Aorta (tissue), 5 donors: Measurements from ENCODE around the gene CADM4. TPM values are rescaled to one million over a fixed set of nuclear protein-coding genes. Genes with fewer than 3 reads are reported as not detected.
A peak's percentile ranks its signal among the peaks of the same experiment; 100 is the strongest.

Experiments
- ATAC-seq: fragments of 200-7000 bp; cut with Tn5 transposase; one replicate; pipeline ENCODE4 v1.9.1; 2022; ENCODE audit warnings: moderate library complexity; ENCODE audit not compliant: low FRiP score
- DNase-seq, 2 donors: peaks; one replicate each; pipeline ENCODE4 v3.0.0-alpha.2; 2020
- H3K27ac ChIP-seq, 2 donors: one replicate each; pipeline ENCODE4 v1.5.1; 2013; ENCODE audit warnings: low read length in 2 of 2, mild to moderate bottlenecking in 2 of 2, moderate library complexity in 2 of 2, control low read depth in 1 of 2, inconsistent platforms in 1 of 2, low read depth in 1 of 2
- H3K27me3 ChIP-seq, 2 donors: one replicate each; pipeline ENCODE4 v1.6.1; 2013; ENCODE audit warnings: control low read depth in 1 of 2, low read length in 1 of 2, mild to moderate bottlenecking in 1 of 2, moderate library complexity in 1 of 2; ENCODE audit not compliant: insufficient read depth in 2 of 2, control insufficient read depth in 1 of 2
- H3K36me3 ChIP-seq, 2 donors: one replicate each; pipeline ENCODE4 v1.6.1; 2013; ENCODE audit warnings: control low read depth in 1 of 2, low read length in 1 of 2, mild to moderate bottlenecking in 1 of 2; ENCODE audit not compliant: insufficient read depth in 2 of 2, control insufficient read depth in 1 of 2
- H3K4me1 ChIP-seq, 2 donors: one replicate each; pipeline ENCODE4 v1.6.1; 2013; ENCODE audit warnings: low read length in 2 of 2, control low read depth in 1 of 2, mild to moderate bottlenecking in 1 of 2, moderate library complexity in 1 of 2; ENCODE audit not compliant: insufficient read depth in 2 of 2, control insufficient read depth in 1 of 2
- H3K4me3 ChIP-seq, 2 donors: one replicate each; pipeline ENCODE4 v1.5.1; 2013; ENCODE audit warnings: low read length in 2 of 2, control low read depth in 1 of 2, mild to moderate bottlenecking in 1 of 2
- H3K9me3 ChIP-seq: one replicate; pipeline ENCODE4 v1.6.1; 2013; ENCODE audit warnings: mild to moderate bottlenecking, low read length; ENCODE audit not compliant: control insufficient read depth
- WGBS, 2 donors: extraction: QIAGEN DNeasy Blood & Tissue Kit; methylation state at CpG; one replicate each; pipeline ENCODE4 v1.1.7; 2013; 5-methylcytosine and 5-hydroxymethylcytosine counted together
- intact Hi-C, 2 donors: fragments of 100-400 bp; cut with DNase I; formaldehyde crosslinking; loops; one replicate each; pipeline versions ENCODE4 v1.14.2 to v1.15.0; 2022
- polyA plus RNA-seq, 2 donors: library from polyadenylated mRNA; stranded (reverse); fragments of 200-250 nt; gene quantifications; one replicate each; pipeline ENCODE4 v1.2.3, GENCODE V29; 2013
- total RNA-seq, 2 donors: library from RNA; stranded (reverse); fragmentation: NEBNext Ultra II Directional; extraction: Animal tissue kit (Norgen Biotek cat#: 25700); gene quantifications; one replicate each; pipeline ENCODE4 v1.2.1, GENCODE V29; 2021
- donor health status: healthy with polysubstance abuse.
- donor health status: Bipolar disorder and iron deficiency.
- donor health status: DM: no; HTN: no; CAD: no.
- donor health status: DM: no; HTN: no; CAD: no.
- donor health status: DM: yes; HTN: yes; CAD: no.

CADM4 gene
- total and polyA plus RNA-seq, 4 donors = 2.9 to 8.1 (median 4.8) TPM

DNA sequence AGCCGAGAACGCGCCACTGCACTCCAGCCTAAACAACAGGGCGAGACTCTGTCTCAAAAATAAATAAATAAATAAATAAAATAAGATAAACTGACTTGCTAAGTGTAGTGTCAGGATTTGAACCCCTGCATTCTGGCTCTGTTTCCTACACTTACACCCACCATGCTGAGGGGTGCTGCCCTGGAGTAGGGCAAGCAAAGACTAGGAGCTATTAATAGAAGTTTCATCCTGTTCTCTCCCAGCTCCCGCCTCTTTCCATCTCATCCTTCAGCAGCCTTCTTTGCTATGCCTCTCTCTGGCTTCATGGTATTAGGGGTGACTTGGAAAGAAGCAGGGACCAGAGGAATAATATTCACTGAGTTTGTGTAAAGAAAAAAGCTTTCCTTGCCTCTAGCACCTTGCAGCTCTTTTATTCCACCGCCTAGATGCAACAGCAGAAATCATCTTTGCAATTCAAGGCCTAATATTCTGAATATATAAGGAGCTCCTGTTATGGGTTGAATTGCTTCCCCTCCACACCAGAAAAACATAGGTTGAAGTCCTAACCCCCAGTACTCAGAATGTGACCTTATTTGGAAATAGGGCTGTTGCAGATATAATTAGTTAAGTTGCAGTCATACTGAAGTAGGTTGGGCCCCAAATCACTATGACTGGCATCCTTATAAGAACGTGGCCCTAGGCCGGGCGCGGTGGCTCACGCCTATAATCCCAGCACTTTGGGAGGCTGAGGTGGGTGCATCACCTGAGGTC lies 39.0 kb upstream of the CADM4 start:
- Histone ChIP-seq H3K4me3 (no peak overlapping the region), H3K27me3 (no peaks in the 10 kb centered on the region), H3K36me3 (no peaks in the 10 kb centered on the region), H3K9me3 (no peaks in the 10 kb centered on the region), H3K27ac (no peak overlapping the region), H3K4me1 (no peaks in the 10 kb centered on the region)
- intact Hi-C loops = no loop called here
- ATAC-seq (no peak), DNase-seq (no peak)
- WGBS, 2 donors = 86 to 89% methylated on average over 11 of the region's 11 CpGs

GRCh38 chr19:43675906-43676305 lies 36.3 kb upstream of the CADM4 start:
- H3K4me1 ChIP-seq = no peaks in the 10 kb centered on the region
- H3K36me3 ChIP-seq = no peaks in the 10 kb centered on the region
- ATAC-seq (no peak), DNase-seq (no peak)
- H3K27ac ChIP-seq = no peak overlapping the region
- no peaks in the 10 kb centered on the region for H3K27me3 ChIP-seq
- H3K9me3 ChIP-seq = no peaks in the 10 kb centered on the region
- intact Hi-C loops = no loop called here
- 89 to 90% methylated on average over 11 of the region's 11 CpGs for WGBS, 2 donors
- H3K4me3 ChIP-seq = no peak overlapping the region

DNA sequence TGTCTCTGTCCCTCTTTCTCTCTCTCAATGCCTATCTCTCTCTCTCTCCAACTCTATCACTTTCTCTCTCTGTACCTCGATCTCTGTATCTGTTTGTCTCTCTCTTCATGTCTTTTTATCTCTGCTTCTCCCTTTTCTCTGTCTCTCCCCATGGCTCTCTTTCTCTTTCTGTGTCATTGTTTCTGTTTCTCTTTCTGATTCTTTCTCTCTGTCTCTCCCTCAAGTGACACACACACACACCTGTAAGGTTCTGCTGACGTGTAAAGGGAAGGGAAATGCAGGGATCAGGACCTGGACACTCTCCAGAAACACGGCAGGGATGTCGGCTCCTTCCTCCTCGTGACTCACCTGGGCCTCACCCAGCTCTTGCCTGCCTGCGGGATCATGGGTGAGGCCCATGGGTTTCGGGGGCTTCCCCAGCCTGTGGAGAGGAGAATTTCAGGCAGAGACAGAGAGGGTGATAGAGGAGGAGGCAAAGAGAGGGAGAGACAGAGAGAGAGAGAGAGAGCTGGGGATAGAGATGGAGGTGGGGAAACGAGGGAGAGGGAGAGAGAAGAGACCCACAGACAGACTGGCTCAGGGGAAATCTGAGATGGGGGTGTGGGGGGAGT lies 35.7 kb upstream of the CADM4 start:
- no peak overlapping the region for H3K27ac ChIP-seq
- no peak for DNase-seq
- no peaks in the 10 kb centered on the region for H3K4me1 ChIP-seq
- intact Hi-C loops = no loop called here
- ATAC-seq = no peak
- H3K9me3 ChIP-seq = no peaks in the 10 kb centered on the region
- no peaks in the 10 kb centered on the region for H3K36me3 ChIP-seq
- 39 to 43% methylated on average over 8 of the region's 8 CpGs for WGBS, 2 donors
- no peak overlapping the region for H3K4me3 ChIP-seq
- H3K27me3 ChIP-seq = no peaks in the 10 kb centered on the region

- no peak overlapping the region for H3K27ac ChIP-seq
- no peaks in the 10 kb centered on the region for H3K27me3 ChIP-seq
- ATAC-seq = no peak
- H3K4me1 ChIP-seq = no peaks in the 10 kb centered on the region
- H3K4me3 ChIP-seq = no peak overlapping the region
- 73 to 85% methylated on average over 3 of the region's 3 CpGs for WGBS, 2 donors
- intact Hi-C loops = no loop called here
- DNase-seq = no peak
- H3K36me3 ChIP-seq = no peaks in the 10 kb centered on the region
- H3K9me3 ChIP-seq = no peaks in the 10 kb centered on the region
Measured at GRCh38 chr19:43674596-43674995, 34.9 kb upstream of the CADM4 start.

DNA sequence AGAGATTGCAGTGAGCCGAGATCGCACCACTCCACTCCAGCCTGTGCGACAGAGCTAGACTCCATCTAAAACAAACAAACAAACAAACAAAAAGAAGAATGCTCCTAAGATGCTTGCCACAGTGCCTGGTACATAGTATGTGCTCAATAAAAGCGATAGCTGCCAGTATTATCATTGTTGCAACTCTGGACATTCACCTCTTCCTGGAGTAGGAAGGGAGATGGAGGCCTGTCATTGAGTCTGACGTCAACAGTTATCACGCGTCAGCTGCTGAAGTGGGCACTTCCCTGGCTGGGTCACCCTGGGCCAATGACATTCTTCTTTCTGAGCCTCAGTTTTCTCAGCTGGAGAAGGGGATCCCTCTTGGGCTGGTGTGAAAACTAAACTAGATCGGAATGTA lies 34.5 kb upstream of the CADM4 start:
- intact Hi-C loops = no loop called here
- no peaks in the 10 kb centered on the region for H3K27me3 ChIP-seq
- H3K4me1 ChIP-seq = no peaks in the 10 kb centered on the region
- DNase-seq (peak in 1 of 2 donors; percentile 69), ATAC-seq (no peak)
- no peaks in the 10 kb centered on the region for H3K36me3 ChIP-seq
- 88 to 89% methylated on average over 8 of the region's 8 CpGs for WGBS, 2 donors
- H3K9me3 ChIP-seq = no peaks in the 10 kb centered on the region
- H3K4me3 ChIP-seq = no peak overlapping the region
- H3K27ac ChIP-seq = no peak overlapping the region

DNA sequence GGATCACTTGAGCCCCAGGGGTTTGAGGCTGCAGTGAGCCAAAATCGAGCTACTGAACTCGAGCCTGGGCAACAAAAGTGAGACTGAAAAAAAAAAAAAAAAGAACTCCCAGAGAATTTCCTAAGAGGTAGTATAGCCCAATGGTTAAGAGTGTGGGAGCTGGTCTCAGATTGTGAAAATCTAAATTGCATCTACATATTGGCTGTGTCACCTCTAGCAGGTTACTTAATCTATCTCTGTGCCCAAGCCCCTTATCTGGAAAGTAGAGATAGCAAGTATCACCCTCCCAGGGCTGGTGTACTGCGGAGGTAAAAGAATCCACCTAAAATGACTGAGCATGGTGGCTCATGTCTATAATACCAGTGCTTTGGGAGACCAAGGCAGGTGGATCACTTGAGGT lies 34.0 kb upstream of the CADM4 start:
- intact Hi-C loops = no loop called here
- Histone ChIP-seq H3K9me3 (no peaks in the 10 kb centered on the region), H3K4me3 (no peak overlapping the region), H3K36me3 (no peaks in the 10 kb centered on the region), H3K27me3 (no peaks in the 10 kb centered on the region), H3K4me1 (no peaks in the 10 kb centered on the region), H3K27ac (no peak overlapping the region)
- no peak for DNase-seq
- 77 to 78% methylated on average over 3 of the region's 3 CpGs for WGBS, 2 donors
- no peak for ATAC-seq

DNA sequence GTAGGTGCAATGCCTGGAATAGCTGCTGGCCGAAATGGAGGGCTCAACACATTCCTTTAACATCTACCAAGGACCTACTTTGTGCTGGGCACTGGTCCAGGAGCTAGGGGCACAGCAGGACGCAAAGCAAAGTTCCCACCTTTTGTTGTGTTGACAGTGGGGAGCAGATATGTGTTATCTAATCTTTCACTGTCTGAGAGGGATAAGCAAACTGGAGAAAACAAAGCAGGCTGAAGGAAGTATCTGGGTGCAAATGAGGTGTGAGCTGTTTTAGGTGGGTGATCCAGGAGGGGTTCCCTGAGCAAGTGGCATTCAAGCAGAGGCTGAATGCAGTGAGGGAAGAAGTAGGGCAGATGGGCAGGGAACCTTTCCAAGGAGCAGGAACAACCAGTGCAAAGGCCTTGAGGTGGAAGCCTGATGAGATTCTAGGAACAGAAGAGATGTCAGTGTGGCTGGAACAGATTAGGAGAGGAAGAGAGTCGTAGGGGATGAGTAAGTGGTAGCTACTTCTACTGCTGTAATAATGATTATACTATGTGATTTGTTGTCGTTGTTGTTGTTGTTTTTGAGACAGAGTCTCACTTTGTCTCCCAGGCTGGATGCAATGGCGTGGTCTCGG lies 32.5 kb upstream of the CADM4 start:
- no peaks in the 10 kb centered on the region for H3K9me3 ChIP-seq
- ATAC-seq (no peak), DNase-seq (no peak)
- WGBS, 2 donors = 53 to 54% methylated on average over 6 of the region's 6 CpGs
- no peaks in the 10 kb centered on the region for H3K27me3 ChIP-seq
- no peaks in the 10 kb centered on the region for H3K36me3 ChIP-seq
- peaks cover 0 to 1% of the 10 kb centered on the region in 2 donors for H3K4me1 ChIP-seq
- H3K4me3 ChIP-seq = no peak overlapping the region
- no peak overlapping the region for H3K27ac ChIP-seq
- intact Hi-C loops = no loop called here

- H3K27me3 ChIP-seq = no peaks in the 10 kb centered on the region
- DNase-seq = peak; percentile 99 to 100
- H3K4me1 ChIP-seq = peaks cover 0 to 1% of the 10 kb centered on the region in 2 donors
- H3K27ac ChIP-seq = peak overlapping the region in 1 of 2 donors; percentile 60
- peak; percentile 96 for ATAC-seq
- peaks cover 0 to 1% of the 10 kb centered on the region in 2 donors for H3K36me3 ChIP-seq
- intact Hi-C loops = loop anchor here (1.0 to 10.0 kb wide), 3 partner anchors 86 to 136 kb away; partner anchors contain the start of genes ZNF575 (in 2 of the 2) and SMG9 (in 1 of the 2)
- no peaks in the 10 kb centered on the region for H3K9me3 ChIP-seq
- peak overlapping the region; percentile 11 to 81 for H3K4me3 ChIP-seq
- WGBS, 2 donors = 0 to 1% methylated on average over 44 of the region's 44 CpGs
Measured at GRCh38 chr19:43668406-43669109, 28.9 kb upstream of the CADM4 start.
